Spleen (tissue), 7 donors: ENCODE measurements around the gene PCSK6.
"Not testable (repeated sequence)": the region's sequence is repeated elsewhere in the genome, so short reads cannot be mapped to it uniquely, and the experiment has no call there.

Experiments
- CTCF ChIP-seq, 11 experiments: fragments of 200-600 bp in 7 of 11; fragments of 450-650 bp in 4 of 11; sonication (generic) in 4 of 11; IDR thresholded peaks in 8 of 11; conservative IDR thresholded peaks in 3 of 11; 1 replicate in 7 of 11; 2 replicates in 4 of 11; pipeline versions ENCODE4 v1.4.0 to v1.8.0; 2016 to 2021; ENCODE audit warnings: antibody characterized with exemption in 11 of 11, inconsistent platforms in 4 of 11, mild to moderate bottlenecking in 1 of 11
- POLR2A ChIP-seq, 3 donors: fragments of 450-650 bp; IDR thresholded peaks; one replicate each; pipeline ENCODE4 v1.5.1; 2017; ENCODE audit warnings: antibody characterized with exemption in 3 of 3, mild to moderate bottlenecking in 1 of 3
- POLR2AphosphoS5 ChIP-seq, 3 donors: sonication (generic); formaldehyde crosslinking; IDR thresholded peaks; one replicate each; pipeline ENCODE4 v1.5.1; 2017; ENCODE audit warnings: antibody characterized with exemption in 3 of 3
- donor health status: DM: no; HTN: no; CAD: no; lungs with moderate emphysema.
- donor health status: DM: no; HTN: no; CAD: no.
- donor health status: DM: no; HTN: no; CAD: no.

- not testable (repeated sequence) for TF ChIP-seq CTCF (IDR thresholded peaks at IDR 0.05 in 8 of 11, conservative IDR thresholded peaks at IDR 0.05 in 3 of 11); POLR2A (IDR thresholded peaks at IDR 0.05); POLR2AphosphoS5 (IDR thresholded peaks at IDR 0.05)
Measured at GRCh38 chr15:101402883-101403282, 86.6 kb downstream of the PCSK6 start.
